Measurements from ENCODE around the gene LIPM. TPM values are rescaled to one million over a fixed set of nuclear protein-coding genes. Genes with fewer than 3 reads are reported as not detected.

LIPM gene
- polyA plus RNA-seq, 1 donor (not counting 4 experiments of a cell fraction or from before 2014, with no cell fraction given) = 0.67 TPM

DNA sequence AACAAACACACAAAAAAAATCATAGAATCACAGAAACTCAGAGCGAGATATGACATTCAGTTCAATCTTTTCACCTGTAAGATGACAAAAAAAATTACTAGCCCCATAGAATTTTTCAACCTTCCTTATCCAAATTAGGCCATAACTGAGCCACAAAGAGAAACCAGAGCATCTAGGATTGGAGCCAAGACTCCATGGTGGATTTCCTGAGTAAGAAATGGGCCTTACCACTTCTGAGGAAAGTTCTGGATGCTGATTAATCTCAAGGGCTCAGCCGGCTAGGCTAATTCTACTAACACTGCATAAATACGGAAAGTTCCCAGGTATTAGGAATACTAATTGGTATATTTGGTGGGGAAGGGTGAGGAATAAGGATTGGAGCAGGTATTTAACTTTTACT lies 16.8 kb downstream of the LIPM start:
- no peak overlapping the region for H2AFZ ChIP-seq (ENCODE audit: control insufficient read depth, low read length)
- no peaks in the 10 kb centered on the region for H3K27me3 ChIP-seq (ENCODE audit: control insufficient read depth, extremely low read depth, insufficient read depth, low read length)
- H3K4me1 ChIP-seq (ENCODE audit: control insufficient read depth, extremely low read depth, insufficient read depth, low read length) = peaks cover 12% of the 10 kb centered on the region
- H3K9ac ChIP-seq (ENCODE audit: control insufficient read depth, extremely low read depth, insufficient read depth, low read length) = no peak overlapping the region
- H3K4me2 ChIP-seq (ENCODE audit: control insufficient read depth, extremely low read depth, insufficient read depth, low read depth, low read length) = no peak overlapping the region
- H3K4me3 ChIP-seq (ENCODE audit: control insufficient read depth in 2 of 3, extremely low read depth in 1 of 3, insufficient read depth in 2 of 3, low read depth in 1 of 3, low read length in 3 of 3) = no peak overlapping the region
- no peaks in the 10 kb centered on the region for H4K20me1 ChIP-seq (ENCODE audit: control insufficient read depth, extremely low read depth, insufficient read depth, low read length)
- no peaks in the 10 kb centered on the region for H3K9me1 ChIP-seq (ENCODE audit: control insufficient read depth, extremely low read depth, insufficient read depth, low read length)
- no peak for FAIRE-seq
- dilution Hi-C loops (cut with MboI; ENCODE audit: extremely low pct_ligation_motif_present, low sequenced_read_pairs) = no loop called here
- DNase-seq (ENCODE audit: low read depth, low spot score) = no peak
- H3K27ac ChIP-seq (ENCODE audit: control insufficient read depth, insufficient read depth, low read length) = no peak overlapping the region
- TF ChIP-seq, protein P1, sequence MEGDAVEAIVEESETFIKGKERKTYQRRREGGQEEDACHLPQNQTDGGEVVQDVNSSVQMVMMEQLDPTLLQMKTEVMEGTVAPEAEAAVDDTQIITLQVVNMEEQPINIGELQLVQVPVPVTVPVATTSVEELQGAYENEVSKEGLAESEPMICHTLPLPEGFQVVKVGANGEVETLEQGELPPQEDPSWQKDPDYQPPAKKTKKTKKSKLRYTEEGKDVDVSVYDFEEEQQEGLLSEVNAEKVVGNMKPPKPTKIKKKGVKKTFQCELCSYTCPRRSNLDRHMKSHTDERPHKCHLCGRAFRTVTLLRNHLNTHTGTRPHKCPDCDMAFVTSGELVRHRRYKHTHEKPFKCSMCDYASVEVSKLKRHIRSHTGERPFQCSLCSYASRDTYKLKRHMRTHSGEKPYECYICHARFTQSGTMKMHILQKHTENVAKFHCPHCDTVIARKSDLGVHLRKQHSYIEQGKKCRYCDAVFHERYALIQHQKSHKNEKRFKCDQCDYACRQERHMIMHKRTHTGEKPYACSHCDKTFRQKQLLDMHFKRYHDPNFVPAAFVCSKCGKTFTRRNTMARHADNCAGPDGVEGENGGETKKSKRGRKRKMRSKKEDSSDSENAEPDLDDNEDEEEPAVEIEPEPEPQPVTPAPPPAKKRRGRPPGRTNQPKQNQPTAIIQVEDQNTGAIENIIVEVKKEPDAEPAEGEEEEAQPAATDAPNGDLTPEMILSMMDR (optimal IDR thresholded peaks at IDR 0.05 in 1 of 3, IDR thresholded peaks at IDR 0.05 in 1 of 3, conservative IDR thresholded peaks at IDR 0.05 in 1 of 3; ENCODE audit: extremely low read depth in 1 of 3, insufficient read depth in 2 of 3, low read length in 3 of 3) = no peak
- TF ChIP-seq EZH2 (IDR thresholded peaks at IDR 0.05; ENCODE audit: low read length) = no peak
- no peaks in the 10 kb centered on the region for H3K36me3 ChIP-seq (ENCODE audit: control insufficient read depth in 2 of 2, extremely low read depth in 1 of 2, insufficient read depth in 2 of 2, low read length in 2 of 2)
- H3K9me3 ChIP-seq (ENCODE audit: control insufficient read depth, low read depth, low read length) = no peaks in the 10 kb centered on the region
- no peaks in the 10 kb centered on the region for H3K79me2 ChIP-seq (ENCODE audit: control insufficient read depth, insufficient read depth, low read length)

DNA sequence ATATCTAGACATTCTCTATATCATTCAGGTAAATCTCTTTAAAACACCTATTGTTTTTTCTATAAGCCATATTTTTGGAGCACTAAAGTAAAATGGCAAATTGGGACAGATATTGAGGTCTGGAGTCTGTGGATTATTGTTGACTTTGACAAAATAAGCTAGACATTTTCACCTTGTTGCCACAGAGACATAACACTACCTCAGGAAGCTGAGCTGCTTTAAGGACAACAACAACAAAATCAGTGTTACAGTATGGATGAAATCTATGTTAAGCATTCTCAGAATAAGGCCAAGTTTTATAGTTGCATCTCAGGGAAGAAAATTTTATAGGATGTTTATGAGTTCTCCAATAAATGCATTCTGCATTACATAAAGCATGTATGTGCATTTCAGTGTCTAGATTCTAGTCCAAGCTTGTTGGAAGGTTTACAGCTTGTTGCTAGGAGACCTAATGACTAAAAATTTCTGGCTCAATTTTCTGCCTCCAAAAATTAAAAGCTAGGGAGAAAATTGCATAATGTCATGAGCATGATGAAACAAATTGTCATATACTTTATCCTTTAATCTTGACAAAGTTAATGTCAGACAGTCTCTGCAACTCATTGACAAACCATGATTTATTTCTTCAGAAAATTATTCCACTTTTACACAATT lies 18.3 kb downstream of the LIPM start:
- no peak for DNase-seq (ENCODE audit: low read depth, low spot score)
- H2AFZ ChIP-seq (ENCODE audit: control insufficient read depth, low read length) = no peak overlapping the region
- dilution Hi-C loops (cut with MboI; ENCODE audit: extremely low pct_ligation_motif_present, low sequenced_read_pairs) = no loop called here
- H4K20me1 ChIP-seq (ENCODE audit: control insufficient read depth, extremely low read depth, insufficient read depth, low read length) = no peaks in the 10 kb centered on the region
- no peaks in the 10 kb centered on the region for H3K79me2 ChIP-seq (ENCODE audit: control insufficient read depth, insufficient read depth, low read length)
- H3K27ac ChIP-seq (ENCODE audit: control insufficient read depth, insufficient read depth, low read length) = peak overlapping the region; percentile 48
- H3K36me3 ChIP-seq (ENCODE audit: control insufficient read depth in 2 of 2, extremely low read depth in 1 of 2, insufficient read depth in 2 of 2, low read length in 2 of 2) = no peaks in the 10 kb centered on the region
- H3K4me1 ChIP-seq (ENCODE audit: control insufficient read depth, extremely low read depth, insufficient read depth, low read length) = peaks cover 12% of the 10 kb centered on the region
- H3K27me3 ChIP-seq (ENCODE audit: control insufficient read depth, extremely low read depth, insufficient read depth, low read length) = no peaks in the 10 kb centered on the region
- FAIRE-seq = peak; percentile 83
- peak overlapping the region; percentile 56 for H3K4me2 ChIP-seq (ENCODE audit: control insufficient read depth, extremely low read depth, insufficient read depth, low read depth, low read length)
- H3K9ac ChIP-seq (ENCODE audit: control insufficient read depth, extremely low read depth, insufficient read depth, low read length) = no peak overlapping the region
- H3K9me1 ChIP-seq (ENCODE audit: control insufficient read depth, extremely low read depth, insufficient read depth, low read length) = no peaks in the 10 kb centered on the region
- no peaks in the 10 kb centered on the region for H3K9me3 ChIP-seq (ENCODE audit: control insufficient read depth, low read depth, low read length)
- TF ChIP-seq EZH2 (IDR thresholded peaks at IDR 0.05; ENCODE audit: low read length) = no peak
- TF ChIP-seq, protein P1 (optimal IDR thresholded peaks at IDR 0.05 in 1 of 3, IDR thresholded peaks at IDR 0.05 in 1 of 3, conservative IDR thresholded peaks at IDR 0.05 in 1 of 3; ENCODE audit: extremely low read depth in 1 of 3, insufficient read depth in 2 of 3, low read length in 3 of 3) = no peak
- H3K4me3 ChIP-seq (ENCODE audit: control insufficient read depth in 2 of 3, extremely low read depth in 1 of 3, insufficient read depth in 2 of 3, low read depth in 1 of 3, low read length in 3 of 3) = no peak overlapping the region

Measured in keratinocyte (primary cell).